ENCODE measurements around the gene ZNFX1.

The ZNFX1 gene

GRCh38 chr20:49278818-49279676, 1.2 kb upstream of the ZNFX1 start:
- DNase-seq (ENCODE audit: low spot score) = no peak

DNA sequence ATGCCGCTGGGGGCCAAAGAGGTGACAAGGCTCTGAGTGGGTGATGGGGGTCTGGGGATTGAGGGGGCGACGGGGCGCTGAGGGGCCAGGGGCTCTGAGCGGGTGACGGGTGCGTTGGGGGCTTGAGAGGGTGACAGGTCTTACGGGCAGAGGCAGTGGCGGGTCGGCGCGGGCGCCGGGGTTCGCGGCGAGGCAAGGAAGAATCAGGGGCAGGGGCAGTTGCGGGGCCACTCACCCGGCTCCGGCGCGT, 146 bp downstream of the ZNFX1 start:
- DNase-seq (ENCODE audit: low spot score) = no peak

DNA sequence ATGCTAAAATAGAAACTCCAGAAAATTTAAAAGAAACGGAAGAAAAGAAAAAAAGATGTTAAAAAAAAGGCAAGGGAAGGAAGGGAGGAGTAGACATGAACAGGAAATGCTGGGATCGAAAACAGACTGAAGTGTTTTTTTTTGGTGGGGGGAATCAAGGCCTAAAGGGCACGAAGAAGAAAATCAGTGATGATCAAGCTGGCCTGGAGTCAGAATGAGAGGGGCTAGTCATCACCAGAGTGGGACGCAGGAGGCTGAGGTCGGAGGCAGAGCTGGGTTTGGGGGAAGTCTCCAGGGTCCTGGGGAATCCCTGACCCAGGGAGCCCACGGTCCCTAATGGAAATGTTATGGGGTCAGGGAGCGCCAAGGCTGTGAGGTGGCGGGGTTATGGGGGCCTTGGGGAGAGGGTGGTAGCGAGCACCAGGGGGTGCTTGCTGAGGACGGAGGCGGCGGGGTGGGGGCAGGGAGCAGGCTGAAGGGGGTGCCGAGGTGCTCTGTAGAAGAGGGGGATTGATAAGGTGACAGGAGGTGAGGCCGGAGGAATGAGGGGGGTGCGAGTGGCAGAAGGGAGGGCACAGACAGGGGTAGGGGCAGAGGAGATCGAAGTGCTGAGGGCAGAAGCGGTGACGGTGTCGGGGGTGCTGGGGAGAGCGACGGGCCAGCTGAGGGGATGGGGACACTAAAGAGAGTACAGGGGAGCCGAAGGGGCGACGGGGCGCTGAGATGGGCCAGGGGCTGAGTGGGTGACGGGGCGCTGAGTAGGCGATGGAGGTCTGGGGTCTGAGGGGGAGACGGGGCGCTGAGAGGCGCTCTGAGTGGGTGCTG, 684 bp downstream of the ZNFX1 start:
- DNase-seq (ENCODE audit: low spot score) = peak; percentile 29

DNA sequence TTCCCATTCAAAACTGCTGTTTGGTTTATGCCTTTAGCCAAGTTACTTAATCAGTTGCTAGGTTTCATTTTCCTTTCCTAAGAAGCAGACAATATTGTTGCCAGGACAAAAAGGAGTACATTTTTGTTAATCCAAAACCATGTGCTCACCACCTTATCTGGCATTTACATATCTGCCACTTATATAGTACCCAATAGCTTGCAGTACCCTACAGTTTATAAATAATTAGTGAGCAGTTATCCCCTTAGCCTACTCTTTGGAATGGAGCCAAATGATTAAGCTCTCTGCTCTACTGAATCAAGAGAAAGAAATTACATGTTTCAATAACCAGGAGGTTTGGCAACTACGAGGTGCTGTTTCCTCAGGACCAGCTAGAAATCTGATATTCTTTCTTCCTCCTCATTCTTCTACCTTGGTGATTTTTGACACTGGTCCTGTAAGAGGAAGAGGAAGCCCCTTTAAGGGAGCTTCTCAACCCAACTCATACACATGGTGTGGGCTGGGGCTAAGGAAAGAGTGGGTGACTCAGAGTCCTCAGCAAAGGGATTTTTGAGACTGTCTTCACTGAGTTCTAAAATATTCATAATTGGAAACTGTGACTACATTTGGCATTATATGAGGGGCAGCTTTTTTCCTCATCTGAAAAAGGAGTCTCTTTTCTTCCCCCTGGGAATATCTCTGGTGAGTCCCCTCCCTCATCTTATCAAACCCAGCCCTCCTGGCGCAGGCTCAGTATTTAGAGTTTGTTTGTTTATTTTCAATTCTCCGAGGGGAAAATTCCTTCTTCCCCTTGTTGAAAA, 1.5 kb downstream of the ZNFX1 start:
- DNase-seq (ENCODE audit: low spot score) = no peak

- no peak for DNase-seq (ENCODE audit: low spot score)
Observed at GRCh38 chr20:49275636-49276035, 2.2 kb downstream of the ZNFX1 start.

DNA sequence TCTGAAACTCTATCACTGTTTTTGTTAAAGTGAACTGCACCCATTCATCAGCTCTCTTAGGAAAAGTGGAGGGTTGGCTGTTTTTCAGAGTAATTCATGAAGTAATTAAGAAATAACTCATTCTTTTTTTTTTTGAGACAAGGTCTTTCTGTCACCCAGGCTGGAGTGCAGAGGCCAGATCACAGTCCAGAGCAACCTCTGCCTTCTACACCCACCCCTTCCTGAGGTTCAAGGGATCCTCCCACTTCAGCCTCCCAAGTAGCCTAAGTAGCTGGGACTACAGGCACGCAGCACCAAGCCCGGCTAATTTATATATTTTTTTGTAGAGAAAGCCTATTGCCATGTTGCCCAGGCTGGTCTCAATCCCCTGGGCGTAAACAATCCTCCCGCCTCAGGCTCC, 2.6 kb downstream of the ZNFX1 start:
- DNase-seq (ENCODE audit: low spot score) = no peak

- DNase-seq (ENCODE audit: low spot score) = no peak
Observed at GRCh38 chr20:49273696-49274277, 4.1 kb downstream of the ZNFX1 start.

DNA sequence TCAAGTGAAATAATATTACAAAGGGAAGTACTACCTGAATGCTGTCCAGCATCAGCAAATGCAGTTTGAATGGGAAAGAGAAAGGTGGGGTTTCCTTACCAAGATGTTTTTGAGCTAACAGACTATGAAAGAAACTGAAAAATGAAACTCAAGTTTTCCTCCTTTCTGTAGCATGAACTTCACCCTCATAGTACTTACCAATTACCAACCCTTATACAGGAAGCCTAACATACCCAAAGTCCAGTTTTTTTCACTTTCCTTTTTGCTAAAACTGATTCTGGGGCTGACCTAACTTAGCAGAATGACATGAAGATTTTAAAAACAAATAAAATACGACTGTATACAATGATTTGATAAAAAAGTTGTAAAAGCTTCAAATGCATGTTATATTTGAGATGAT, 5.2 kb downstream of the ZNFX1 start:
- DNase-seq (ENCODE audit: low spot score) = no peak

- DNase-seq (ENCODE audit: low spot score) = no peak
Observed at GRCh38 chr20:49270736-49271135, 7.1 kb downstream of the ZNFX1 start.

GRCh38 chr20:49270177-49270576, 7.7 kb downstream of the ZNFX1 start:
- no peak for DNase-seq (ENCODE audit: low spot score)

DNA sequence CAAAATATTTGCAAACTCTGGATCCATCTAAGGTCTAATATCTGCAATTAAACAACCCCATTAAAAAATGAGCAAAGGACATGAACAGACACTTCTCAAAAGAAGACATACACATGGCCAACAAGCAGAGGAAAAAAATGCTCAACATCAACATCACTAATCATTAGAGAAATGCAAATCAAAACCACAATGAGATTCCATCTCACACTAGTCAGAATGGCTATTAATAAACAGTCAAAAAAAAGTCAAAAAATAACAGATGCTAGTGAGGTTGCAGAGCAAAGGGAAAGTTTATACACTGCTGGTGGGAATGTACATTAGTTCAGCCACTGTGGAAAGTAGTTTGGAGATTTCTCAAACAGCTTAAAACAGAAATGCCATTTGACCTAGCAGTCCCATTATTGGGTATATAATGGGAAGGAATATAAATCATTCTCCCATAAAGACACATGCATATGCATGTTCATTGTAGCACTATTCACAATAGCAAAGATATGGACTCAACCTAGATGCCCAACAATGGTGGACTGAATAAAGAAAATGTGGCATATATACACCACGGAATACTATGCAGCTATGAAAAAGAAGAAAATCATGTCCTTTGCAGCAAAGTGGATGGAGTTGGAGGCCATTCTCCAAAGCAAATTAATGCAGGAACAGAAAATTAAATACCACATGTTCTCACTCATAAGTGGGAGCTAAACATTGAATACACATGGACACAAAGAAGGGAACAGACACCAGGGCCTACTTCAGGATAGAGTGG, 9.1 kb downstream of the ZNFX1 start:
- no peak for DNase-seq (ENCODE audit: low spot score)

GRCh38 chr20:49267327-49267726, 10.5 kb downstream of the ZNFX1 start:
- DNase-seq (ENCODE audit: low spot score) = no peak

GRCh38 chr20:49262444-49262843, 15.4 kb downstream of the ZNFX1 start:
- DNase-seq (ENCODE audit: low spot score) = no peak

GRCh38 chr20:49261173-49261572, 16.7 kb downstream of the ZNFX1 start:
- no peak for DNase-seq (ENCODE audit: low spot score)

DNA sequence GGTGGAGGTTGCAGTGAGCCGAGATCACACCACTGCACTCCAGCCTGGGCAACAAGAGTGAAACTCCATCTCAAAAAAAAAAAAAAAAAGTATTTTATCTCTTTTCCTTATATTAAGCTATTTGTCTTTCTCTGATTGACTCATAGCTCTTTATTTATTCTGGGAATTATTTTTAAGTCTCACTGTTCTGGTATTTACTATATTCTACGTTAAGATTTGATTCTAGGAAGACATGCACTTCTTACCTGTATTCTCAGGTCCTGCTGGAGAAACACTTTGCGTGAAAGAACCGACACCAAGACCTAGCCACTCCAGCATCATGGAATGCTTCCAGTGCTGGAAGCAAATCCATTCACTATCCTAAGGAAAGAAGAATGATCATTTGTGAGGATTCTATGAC, 17.6 kb downstream of the ZNFX1 start:
- DNase-seq (ENCODE audit: low spot score) = no peak

DNA sequence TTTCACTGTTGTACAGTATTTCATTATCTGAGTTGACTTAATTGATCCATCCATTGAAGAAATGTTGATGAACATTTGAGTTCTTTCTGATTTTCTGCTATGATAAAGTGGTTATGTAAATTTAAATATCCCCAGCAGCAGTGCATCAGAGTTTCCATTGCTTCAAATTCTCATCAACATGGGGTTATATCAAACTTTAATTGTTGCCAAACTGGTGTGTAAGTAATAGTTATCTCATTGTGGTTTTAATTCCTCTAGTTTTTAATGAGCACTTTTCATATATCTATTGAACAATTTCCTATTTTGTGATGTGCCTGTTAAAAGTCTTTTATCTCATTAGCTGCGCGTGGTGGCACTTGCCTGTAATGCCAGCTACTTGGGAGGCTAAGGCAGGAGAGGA, 18.1 kb downstream of the ZNFX1 start:
- no peak for DNase-seq (ENCODE audit: low spot score)

DNA sequence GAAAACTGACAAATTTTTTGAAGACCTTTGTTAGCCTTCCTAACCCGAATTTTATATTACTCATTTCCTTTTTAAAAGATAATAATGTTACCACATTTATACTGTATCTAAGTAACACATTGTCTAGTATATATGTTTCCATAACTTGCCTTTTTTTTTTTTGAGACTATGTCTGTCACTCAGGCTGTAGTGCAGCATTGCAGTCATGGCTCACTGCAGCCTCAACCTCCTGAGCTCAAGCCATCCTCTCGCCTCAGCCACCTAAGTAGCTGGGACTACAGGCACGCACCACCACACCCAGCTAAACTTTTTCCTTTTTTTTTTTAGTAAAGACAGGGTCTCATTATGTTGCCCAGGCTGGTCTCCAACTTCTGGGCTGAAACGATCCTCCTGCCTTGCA, 18.6 kb downstream of the ZNFX1 start:
- no peak for DNase-seq (ENCODE audit: low spot score)

- peak; percentile 76 for DNase-seq (ENCODE audit: low spot score)
Observed at GRCh38 chr20:49256261-49256660, 21.6 kb downstream of the ZNFX1 start.

DNA sequence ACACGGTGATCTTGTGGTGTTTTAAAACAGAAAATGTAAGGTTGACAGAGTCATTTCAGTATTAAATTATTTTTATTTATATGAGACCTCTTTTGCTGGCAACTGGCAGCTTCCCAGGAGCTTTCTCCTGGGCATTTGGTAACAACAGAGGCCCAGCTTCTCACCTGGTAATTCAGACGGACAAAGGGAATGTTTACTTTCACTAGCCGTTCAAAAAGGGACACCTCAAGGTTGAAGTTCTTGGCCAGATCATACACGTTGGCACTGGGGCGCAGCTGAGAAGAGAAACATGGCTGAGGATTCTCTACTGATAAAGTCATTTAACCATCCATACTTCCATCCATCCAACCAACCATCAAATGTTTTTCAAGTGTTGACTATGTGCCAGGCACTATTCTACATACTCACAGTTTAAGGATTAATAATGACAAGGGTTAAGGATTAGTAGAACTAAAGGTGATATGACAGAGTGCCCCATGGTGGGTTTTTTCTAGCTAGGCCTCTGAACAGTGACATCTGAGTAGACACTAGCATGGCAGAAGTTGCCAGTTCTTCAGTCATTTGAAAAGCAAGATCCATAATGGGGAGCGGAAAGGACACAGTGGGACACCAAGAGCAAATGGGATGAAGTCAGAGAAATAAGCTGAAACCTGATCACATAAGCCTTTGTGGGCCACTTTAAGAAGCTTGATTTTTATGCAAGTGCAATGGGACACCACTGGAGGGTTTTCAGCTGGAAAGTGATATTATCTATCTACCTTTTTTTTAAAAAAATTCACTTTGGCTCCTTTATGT, 25.1 kb downstream of the ZNFX1 start:
- no peak for DNase-seq (ENCODE audit: low spot score)

DNA sequence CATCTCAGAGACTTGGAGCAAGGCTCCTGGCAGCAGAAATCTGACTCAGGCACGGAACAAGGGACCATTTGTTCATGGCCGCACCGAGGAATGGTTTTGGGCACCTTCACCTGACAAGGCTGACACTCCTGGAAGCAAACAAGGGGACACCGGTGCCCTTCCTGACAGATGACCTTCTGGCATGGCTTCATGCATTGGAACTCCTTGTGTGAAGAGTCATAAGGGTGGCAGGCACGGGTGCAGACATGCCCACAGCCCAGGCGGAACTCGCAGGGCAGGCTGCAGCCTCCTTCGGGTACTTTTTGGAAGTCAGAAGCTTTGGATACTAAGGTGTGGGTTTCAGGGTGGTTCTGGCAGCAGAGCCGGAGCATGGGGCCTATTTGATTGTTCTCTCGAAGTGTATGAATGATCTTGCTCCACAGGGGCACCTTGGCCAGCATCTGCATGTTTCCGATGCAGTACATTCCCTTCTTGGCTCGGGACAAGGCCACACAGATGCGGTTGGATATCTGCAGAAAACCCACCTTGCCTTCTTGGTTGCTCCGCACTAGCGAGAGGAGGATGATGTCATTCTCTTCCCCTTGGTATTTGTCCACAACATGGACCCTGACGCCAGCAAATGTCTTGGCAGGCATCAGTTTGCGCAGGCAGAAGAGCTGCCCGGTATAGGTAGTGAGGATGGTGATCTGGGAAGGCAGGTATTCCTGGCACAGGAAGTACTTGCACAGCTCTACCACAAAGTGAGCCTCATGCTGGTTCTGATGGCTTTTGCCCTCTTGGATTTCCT, 28.8 kb downstream of the ZNFX1 start:
- no peak for DNase-seq (ENCODE audit: low spot score)

Measured in Ammon's horn (tissue), 1 donor.